ENCODE data around the gene NOTCH3. TPM values are rescaled to one million over a fixed set of nuclear protein-coding genes. Genes with fewer than 3 reads are reported as not detected.

Gene NOTCH3
- total RNA-seq, 4 donors from 2014 or later, result 95.6 to 278 (median 122) TPM

DNA sequence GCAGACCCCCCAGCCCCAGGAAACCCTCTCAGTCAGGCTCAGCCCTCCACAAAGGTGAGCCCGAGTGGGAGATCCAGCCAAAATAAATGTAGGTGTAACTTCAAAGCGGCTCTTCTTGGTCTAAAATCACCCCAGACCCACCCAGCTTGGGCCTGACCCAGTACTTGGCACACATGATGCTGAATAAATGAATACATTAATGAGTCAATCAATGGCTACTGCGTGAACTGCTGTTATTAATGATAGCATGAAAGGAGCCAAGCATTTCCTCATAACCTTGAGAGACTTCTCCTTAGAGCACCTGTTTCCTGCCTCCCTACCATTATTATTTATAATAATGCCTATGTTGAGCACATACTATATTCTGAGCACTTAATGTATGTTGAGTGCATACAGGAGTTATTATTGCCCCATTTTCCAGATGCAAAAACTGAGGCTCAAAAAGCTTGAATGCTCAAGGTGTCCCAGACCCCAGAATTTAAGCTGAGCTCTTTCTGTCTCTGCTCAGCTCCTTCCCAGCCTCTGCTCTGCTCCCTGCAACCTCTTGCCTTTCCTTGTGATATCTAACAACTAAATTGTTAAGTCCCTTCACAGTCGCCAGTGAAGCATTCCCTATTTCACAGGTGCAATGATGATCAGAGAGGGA is 4.3 kb downstream of the NOTCH3 start:
- H3K36me3 ChIP-seq, result peaks cover 6 to 38% (median 8%) of the 10 kb centered on the region in 3 donors
- 22 to 40% methylated on average over 2 to 4 of the region's 4 CpGs for WGBS, 2 donors
- no peaks in the 10 kb centered on the region for H3K9me3 ChIP-seq
- peaks cover 32 to 77% (median 43%) of the 10 kb centered on the region in 3 donors for H3K4me1 ChIP-seq
- peak overlapping the region; percentile 90 to 98 (median 94) for H3K27ac ChIP-seq
- intact Hi-C loops (cut with DNase I), result no loop called here
- DNase-seq, result no peak
- H3K27me3 ChIP-seq, result peaks cover 0 to 78% (median 0%) of the 10 kb centered on the region in 4 donors
- H3K4me3 ChIP-seq, result peak overlapping the region in 3 of 4 donors; percentile 36 to 71 (median 51)
- TF ChIP-seq POLR2A (IDR thresholded peaks at IDR 0.05) (no peak), CTCF (IDR thresholded peaks at IDR 0.05) (no peak)

DNA sequence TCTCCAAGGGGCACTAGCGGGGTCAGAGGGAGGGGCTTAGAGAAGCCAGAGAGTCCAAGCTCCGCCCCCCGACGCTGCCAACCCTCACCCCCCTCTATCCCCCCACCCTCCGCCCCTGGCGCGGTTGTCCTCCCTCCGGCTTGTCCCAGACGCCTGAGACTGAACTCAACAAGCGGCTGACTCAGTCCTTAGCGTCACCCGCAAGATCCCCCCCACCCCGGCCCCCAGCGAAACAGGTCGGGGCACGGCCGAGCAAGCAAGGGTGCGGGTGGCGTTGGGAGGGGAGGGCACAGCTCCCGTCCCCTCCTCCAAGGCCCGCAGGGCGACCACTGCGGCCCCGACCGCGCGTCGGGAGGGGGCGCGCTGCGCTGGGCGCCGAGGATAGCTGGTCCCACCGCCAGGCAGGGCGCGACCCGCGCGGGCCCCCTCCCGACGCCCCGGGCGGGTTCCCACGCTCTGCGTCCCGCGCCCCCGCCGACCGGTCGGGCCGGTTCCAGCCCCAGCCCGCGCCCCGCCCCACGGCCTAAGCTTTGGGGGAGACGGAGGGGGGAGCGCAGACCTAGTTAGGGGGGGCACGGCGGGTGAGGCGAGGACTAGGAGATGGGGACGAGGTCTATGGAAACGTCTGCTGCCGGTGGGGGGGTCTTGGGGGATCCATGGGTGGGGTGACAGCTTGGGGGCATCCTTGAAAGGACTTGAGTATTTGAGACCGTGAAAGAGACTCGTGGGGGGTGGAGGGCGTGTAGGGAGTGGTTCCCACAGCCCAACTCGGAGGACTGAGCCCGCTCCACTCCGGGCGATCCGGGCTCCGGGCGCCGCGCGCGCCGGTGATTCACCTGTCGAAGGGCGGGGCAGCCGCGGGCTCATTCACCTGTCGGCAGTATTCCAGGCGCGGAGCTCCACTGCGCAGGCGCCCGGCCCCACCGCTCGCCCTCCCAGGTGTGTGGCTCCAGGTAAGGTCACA is 5.1 kb downstream of the NOTCH3 start:
- peaks cover 0 to 72% (median 0%) of the 10 kb centered on the region in 4 donors for H3K27me3 ChIP-seq
- H3K9me3 ChIP-seq, result no peaks in the 10 kb centered on the region
- peak overlapping the region; percentile 90 to 98 (median 94) for H3K27ac ChIP-seq
- H3K4me3 ChIP-seq, result peak overlapping the region; percentile 24 to 63 (median 44)
- TF ChIP-seq POLR2A (IDR thresholded peaks at IDR 0.05) (no peak), CTCF (IDR thresholded peaks at IDR 0.05) (peak in 4 of 6 experiments; percentile 10 to 44 (median 27))
- peaks cover 32 to 76% (median 38%) of the 10 kb centered on the region in 3 donors for H3K4me1 ChIP-seq
- peaks cover 6 to 46% (median 11%) of the 10 kb centered on the region in 3 donors for H3K36me3 ChIP-seq
- no peak for DNase-seq
- WGBS, 2 donors, result 5 to 6% methylated on average over 15 to 30 of the region's 91 CpGs
- intact Hi-C loops (cut with DNase I), result no loop called here

DNA sequence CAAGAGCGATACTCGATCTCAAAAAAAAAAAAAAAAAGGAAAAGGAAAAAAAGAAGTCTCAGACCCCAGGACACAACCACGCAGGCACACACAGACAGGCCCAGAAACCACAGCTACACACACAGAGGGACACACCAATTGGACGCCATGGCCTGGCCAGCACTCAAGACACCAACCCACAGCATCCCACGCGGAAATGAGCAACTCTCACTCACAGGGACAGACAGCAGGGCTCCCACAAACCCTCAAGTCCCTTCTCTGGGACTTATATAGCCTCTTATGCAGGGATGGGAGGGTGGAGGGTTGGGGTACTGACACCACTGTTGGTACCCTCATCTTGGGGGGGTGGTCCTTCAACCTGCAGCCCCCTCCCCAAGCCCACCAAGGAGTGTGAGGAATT is 5.9 kb downstream of the NOTCH3 start:
- WGBS, 2 donors, result 41 to 44% methylated on average over 5 to 6 of the region's 6 CpGs
- TF ChIP-seq CTCF (IDR thresholded peaks at IDR 0.05), result no peak
- TF ChIP-seq POLR2A (IDR thresholded peaks at IDR 0.05), result no peak
- H3K9me3 ChIP-seq, result no peaks in the 10 kb centered on the region
- intact Hi-C loops (cut with DNase I), result no loop called here
- DNase-seq, result no peak
- H3K27ac ChIP-seq, result peak overlapping the region; percentile 90 to 98 (median 94)
- peaks cover 6 to 53% (median 11%) of the 10 kb centered on the region in 3 donors for H3K36me3 ChIP-seq
- H3K27me3 ChIP-seq, result peaks cover 0 to 65% (median 0%) of the 10 kb centered on the region in 4 donors
- H3K4me3 ChIP-seq, result peak overlapping the region; percentile 24 to 63 (median 44)
- peaks cover 27 to 68% (median 31%) of the 10 kb centered on the region in 3 donors for H3K4me1 ChIP-seq

DNA sequence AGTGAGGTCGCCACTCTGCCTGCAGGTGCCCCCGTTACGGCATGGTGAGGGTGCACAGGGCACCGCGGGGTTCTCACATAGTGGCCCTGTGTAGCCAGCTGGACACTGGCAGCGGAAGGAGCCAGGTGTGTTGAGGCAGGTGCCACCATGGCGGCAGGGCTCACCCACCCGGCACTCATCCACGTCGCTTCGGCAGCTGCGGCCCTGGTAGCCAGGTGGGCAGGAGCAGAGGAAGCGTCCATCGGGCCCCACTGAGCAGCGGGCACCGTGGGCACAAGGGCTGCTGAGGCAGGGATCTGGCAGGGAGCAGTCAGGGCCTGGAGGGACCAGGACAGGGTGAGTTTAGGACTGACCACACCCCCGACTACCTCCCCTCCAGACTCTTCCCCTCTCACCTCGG is 8.8 kb downstream of the NOTCH3 start:
- Histone ChIP-seq H3K4me1 (peaks cover 13 to 47% (median 14%) of the 10 kb centered on the region in 3 donors), H3K27me3 (peaks cover 0 to 37% (median 0%) of the 10 kb centered on the region in 4 donors), H3K27ac (peak overlapping the region in 2 of 4 donors; percentile 2 to 11), H3K4me3 (no peak overlapping the region), H3K36me3 (peaks cover 6 to 75% (median 17%) of the 10 kb centered on the region in 3 donors), H3K9me3 (no peaks in the 10 kb centered on the region)
- no peak for DNase-seq
- intact Hi-C loops (cut with DNase I), result no loop called here
- TF ChIP-seq POLR2A (IDR thresholded peaks at IDR 0.05), result no peak
- TF ChIP-seq CTCF (IDR thresholded peaks at IDR 0.05), result no peak
- WGBS, 2 donors, result no CpG with 5 or more reads among the region's 18 CpGs
